Ammon's horn (tissue), 1 donor: ENCODE measurements around the gene SDK1.
"Not testable (repeated sequence)": the region's sequence is repeated elsewhere in the genome, so short reads cannot be mapped to it uniquely, and the experiment has no call there.

Source experiments
- DNase-seq: peaks from one replicate; pipeline ENCODE4 v3.0.0-alpha.2; 2016; ENCODE audit warnings: low spot score

SDK1 gene

GRCh38 chr7:4073052-4073451 is 772.0 kb downstream of the SDK1 start:
- DNase-seq = no peak

GRCh38 chr7:4073750-4074149 is 772.7 kb downstream of the SDK1 start:
- DNase-seq = no peak

GRCh38 chr7:4074407-4074806 is 773.4 kb downstream of the SDK1 start:
- no peak for DNase-seq

GRCh38 chr7:4074994-4075393 is 773.9 kb downstream of the SDK1 start:
- no peak for DNase-seq

- DNase-seq = no peak
Measured at GRCh38 chr7:4076701-4077294, 775.7 kb downstream of the SDK1 start.

- no peak for DNase-seq
Measured at GRCh38 chr7:4077980-4078379, 776.9 kb downstream of the SDK1 start.

- no peak for DNase-seq
Measured at GRCh38 chr7:4078580-4078979, 777.5 kb downstream of the SDK1 start.

- no peak for DNase-seq
Measured at GRCh38 chr7:4079366-4079765, 778.3 kb downstream of the SDK1 start.

- DNase-seq = no peak
Measured at GRCh38 chr7:4079956-4080355, 778.9 kb downstream of the SDK1 start.

GRCh38 chr7:4080954-4081353 is 779.9 kb downstream of the SDK1 start:
- DNase-seq = no peak

GRCh38 chr7:4083513-4083912 is 782.5 kb downstream of the SDK1 start:
- no peak for DNase-seq

- no peak for DNase-seq
Measured at GRCh38 chr7:4084271-4084670, 783.2 kb downstream of the SDK1 start.

GRCh38 chr7:4085937-4086691 is 785.1 kb downstream of the SDK1 start:
- no peak for DNase-seq

- DNase-seq = no peak
Measured at GRCh38 chr7:4086723-4087122, 785.7 kb downstream of the SDK1 start.

GRCh38 chr7:4091767-4092166 is 790.7 kb downstream of the SDK1 start:
- DNase-seq = no peak

GRCh38 chr7:4093035-4093434 is 792.0 kb downstream of the SDK1 start:
- DNase-seq = no peak

- DNase-seq = no peak
Measured at GRCh38 chr7:4093483-4093882, 792.4 kb downstream of the SDK1 start.

- not testable (repeated sequence) for DNase-seq
Measured at GRCh38 chr7:4094158-4094557, 793.1 kb downstream of the SDK1 start.

- no peak for DNase-seq
Measured at GRCh38 chr7:4097001-4097609, 796.1 kb downstream of the SDK1 start.

- no peak for DNase-seq
Measured at GRCh38 chr7:4098169-4098568, 797.1 kb downstream of the SDK1 start.

- DNase-seq = no peak
Measured at GRCh38 chr7:4099651-4100050, 798.6 kb downstream of the SDK1 start.

GRCh38 chr7:4100148-4100547 is 799.1 kb downstream of the SDK1 start:
- no peak for DNase-seq

- no peak for DNase-seq
Measured at GRCh38 chr7:4100691-4101090, 799.6 kb downstream of the SDK1 start.
